Measurements from ENCODE around the gene HSF4.

Gene HSF4

DNA sequence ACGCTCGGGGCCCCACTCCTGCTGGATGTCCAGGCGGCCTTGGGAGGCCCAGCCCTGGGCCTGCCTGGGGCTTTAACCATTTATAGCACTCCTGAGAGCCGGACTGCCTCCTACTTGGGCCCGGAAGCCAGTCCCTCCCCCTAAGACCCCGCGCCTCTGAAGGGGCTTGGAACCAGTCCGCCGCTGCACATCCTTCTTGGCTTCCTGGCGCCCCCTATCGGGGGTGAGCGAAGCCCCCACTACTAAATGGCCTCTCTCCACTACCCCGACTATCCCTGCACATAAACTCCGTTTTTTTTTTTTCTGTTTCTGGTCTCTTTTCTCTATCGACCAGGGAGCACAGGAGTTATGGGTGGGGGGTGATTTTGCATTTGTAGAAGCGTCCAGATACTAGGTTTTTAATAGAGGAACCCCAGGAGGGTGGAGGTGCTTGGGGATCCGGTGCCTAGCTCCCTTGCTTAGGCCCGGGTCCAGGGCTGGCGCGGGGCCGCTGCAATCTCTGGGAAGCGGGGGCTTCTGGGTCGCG, 5.2 kb downstream of the HSF4 start:
- DNase-seq, result peak; percentile 19

DNA sequence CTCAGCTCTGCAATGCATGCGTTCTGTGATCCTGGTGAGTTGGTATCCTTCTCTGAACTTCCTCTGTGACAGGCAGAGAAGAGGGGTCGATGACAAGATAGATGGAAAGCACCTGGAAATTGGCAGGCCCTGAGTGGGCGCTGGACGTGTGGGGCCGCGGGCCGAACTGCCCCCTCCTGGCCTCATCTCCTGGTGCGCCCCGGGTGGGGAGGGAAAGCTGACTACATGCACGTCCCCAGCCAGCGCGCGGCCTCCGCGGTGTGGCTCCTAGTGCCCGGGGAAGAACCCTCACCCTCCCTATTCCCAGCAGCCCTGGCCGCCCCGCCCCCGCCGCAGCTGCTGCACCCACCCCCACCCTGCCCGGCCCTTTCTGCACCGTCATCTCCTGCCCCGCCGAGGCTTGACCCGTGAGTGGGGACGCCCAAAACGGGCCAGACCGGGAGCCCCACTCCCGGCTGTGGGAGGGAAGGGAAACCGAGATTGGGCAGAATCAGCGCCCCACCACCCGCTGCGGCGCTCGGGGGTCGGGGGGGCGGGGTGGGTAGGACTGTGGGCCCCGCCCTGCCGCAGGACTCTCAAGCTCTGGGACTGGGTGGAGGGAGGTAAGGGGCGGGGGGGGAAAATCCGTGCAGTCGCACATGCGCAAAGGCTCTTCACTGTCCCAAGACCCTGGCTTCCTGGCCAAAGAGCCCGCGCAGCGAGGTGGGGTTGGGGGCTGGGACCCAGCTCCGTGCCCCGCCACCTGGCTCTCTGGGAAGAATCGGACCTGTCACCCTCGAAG, 5.8 kb downstream of the HSF4 start, which contains the start of gene NOL3:
Gene NOL3, plus strand, starts transcription at position 371 of the 781 bp plus-strand sequence.
- DNase-seq, result peak; percentile 76

DNA sequence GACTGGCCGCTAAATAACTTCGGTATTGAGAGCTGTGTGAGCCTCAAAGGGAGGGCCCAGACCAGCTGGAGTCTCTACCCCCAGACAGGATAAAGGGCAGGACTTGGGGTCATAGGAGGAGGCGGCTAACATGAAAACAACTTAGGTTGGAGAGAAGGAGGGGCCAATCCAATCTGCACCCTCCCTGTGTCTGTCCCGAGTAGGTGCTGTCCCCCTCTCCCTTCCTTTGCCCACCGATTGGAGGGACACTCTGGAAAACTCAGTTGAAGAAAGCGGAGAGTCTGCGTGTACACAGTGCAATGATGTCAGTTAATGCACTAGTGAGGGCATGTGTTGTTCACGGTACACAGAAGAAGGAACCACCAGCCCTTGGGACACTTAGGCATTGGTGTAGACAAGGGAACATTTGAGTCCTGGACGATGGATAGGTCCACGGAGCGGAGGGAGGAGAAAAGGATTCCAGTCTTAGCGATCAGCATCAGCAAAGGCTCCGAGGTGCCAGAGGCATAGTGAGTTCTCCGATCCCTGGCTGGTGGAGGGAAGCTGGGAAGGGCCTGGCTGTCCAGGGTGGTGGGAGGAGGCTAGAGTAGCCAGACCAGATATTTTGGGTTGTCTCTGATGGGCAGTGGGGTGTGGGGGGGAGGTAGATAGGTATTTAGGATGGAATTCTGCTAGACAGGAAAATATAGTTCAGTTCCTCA, 6.6 kb downstream of the HSF4 start:
- DNase-seq, result no peak

DNA sequence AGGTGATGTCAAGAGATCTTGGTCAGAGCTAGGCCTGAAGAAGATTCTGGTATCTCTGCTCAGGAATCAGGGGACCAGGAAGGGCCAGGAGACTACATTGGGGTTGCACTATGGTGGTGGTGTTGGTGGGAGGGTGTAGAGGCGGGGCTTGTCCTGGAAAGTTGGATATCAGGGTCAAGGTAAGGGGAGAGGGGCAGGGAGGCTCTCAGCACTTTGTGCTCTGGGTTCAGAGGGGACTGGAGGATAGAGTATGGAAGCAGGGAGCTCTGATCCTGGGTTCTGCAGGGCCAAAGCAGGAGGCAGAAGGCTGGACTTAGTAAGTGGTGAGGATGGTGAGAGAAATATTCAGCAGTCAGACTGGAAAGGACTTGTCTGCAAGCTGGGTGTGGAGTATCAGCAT, 8.8 kb downstream of the HSF4 start:
- no peak for DNase-seq

DNA sequence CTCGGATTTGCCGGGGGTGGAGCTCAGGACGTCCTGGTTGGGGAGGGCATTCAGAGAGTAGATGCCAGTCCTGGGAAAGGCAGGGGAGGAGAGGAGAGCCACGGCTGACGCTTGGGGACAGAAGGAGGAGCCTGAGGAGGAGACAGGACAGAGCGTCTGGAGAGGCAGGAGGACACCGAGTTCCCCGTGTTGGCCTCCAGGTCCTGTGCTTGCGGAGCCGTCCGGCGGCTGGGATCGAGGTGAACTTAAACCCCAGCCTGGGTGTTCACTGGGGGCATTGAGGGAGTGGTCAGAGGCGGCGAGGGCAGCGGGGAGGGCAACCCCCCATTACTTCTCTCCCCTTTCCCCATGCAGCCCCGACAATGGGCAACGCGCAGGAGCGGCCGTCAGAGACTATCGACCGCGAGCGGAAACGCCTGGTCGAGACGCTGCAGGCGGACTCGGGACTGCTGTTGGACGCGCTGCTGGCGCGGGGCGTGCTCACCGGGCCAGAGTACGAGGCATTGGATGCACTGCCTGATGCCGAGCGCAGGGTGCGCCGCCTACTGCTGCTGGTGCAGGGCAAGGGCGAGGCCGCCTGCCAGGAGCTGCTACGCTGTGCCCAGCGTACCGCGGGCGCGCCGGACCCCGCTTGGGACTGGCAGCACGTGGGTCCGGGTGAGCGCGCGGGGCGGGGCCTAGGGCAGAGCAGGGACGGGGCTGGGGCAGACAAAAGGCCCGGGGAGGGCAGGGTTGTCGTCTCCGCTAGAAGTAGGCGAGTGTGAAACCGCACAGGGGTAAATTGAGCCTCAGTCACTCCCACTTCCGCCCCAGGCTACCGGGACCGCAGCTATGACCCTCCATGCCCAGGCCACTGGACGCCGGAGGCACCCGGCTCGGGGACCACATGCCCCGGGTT, 9.5 kb downstream of the HSF4 start:
- peak; percentile 77 for DNase-seq

DNA sequence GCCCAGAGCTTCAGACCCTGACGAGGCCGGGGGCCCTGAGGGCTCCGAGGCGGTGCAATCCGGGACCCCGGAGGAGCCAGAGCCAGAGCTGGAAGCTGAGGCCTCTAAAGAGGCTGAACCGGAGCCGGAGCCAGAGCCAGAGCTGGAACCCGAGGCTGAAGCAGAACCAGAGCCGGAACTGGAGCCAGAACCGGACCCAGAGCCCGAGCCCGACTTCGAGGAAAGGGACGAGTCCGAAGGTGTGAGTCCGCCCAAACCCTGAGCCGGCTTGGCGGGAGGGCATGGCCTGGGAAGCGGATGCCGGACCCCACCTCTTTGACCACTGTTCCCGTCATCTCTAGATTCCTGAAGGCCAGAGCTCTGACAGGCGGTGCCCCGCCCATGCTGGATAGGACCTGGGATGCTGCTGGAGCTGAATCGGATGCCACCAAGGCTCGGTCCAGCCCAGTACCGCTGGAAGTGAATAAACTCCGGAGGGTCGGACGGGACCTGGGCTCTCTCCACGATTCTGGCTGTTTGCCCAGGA, 10.2 kb downstream of the HSF4 start:
- no peak for DNase-seq

DNA sequence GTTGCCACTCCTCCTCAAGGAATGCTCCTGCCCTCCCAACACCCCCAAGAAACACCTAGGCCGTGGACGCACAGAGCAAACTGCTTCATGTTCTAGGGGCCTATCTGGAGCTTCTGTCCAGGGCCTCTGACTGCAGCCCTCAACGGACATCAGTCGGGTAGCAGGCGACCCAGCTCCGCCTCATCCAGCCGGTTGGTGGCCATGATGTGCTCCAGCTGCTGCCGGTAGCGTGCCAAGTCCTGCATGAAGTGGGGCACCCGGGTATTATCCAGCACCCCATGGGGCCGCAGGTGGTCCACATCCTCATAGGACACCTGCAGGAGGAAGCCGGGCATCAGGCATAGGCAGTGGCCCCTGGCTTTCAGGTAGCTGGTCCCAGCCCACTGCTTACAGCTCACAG, 12.1 kb downstream of the HSF4 start:
- DNase-seq, result no peak

DNA sequence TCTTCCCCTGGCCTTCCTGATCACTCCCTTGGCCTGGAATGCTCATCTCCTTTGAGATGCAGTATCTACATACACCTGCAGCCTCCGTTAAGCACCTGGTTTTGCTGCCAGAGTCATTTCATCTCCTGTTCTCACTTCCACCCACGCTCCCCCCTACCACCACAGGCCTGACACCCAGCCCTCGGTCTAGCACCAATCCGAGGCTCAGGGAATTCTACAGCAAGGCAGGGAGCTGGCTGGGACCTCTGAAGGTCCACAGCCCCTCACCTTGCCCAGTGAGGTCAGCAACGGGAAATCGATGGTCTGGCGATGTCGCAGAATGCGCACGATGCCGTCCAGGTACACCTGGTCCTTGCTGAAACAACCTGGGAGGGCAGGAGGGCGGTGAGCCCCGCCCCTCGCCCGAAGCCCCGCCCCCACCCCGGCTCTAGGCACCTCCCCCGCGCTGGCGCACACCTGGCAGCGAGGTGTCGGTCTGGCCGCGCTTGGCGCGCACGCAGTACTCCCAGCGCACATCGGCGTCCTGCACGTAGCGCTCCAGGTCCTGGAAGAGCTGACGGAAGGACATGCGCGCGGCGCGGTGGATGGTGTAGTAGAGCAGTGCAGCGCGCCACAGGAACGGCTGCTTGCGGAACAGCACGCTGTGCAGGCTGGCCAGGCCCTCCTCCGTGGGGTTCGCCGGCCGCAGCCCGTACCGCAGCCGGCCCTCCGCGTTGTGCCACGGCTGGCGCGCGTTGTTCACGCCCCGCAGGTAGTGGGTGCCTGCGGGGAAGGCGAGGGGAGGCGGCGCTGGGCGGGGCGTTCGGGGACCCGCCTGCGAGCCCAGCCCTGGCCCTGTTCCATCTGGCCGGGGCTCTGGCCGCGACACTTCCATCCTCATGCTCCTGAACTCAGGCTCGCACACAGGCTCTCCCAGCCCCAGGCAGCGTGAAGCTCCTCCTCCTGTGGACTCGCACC, 13.5 kb downstream of the HSF4 start:
- DNase-seq, result peak; percentile 15

DNA sequence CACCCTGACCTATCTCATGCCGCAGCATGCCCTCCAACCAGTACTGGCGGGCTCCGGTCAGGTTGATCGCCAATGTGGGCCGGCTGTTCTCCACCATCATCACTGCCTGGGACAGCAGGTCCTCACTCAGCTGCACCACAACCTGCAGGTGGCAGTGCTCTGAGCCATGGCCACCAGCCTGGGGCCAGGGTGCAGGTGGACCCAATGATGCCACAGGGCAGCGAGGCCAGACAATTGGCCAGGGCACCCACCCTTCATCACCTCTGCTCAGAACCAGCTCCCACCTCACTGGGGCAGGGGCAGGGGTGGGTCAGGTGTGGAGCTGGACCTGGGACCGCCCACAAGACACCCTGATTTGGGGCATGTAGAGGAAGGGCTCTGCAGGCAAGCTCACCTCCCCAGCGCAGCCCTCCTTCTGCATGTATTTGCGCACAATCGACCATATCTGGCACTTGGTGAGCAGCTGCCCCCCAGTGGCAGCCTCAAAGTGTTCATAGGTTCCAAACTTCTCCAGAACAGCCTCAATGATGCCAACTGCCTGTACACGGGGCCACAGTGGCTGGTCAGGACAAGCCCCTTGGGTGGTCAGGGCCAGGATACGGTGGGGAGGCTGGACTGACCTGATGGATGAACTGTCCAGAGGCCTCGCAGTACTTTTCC, 15.0 kb downstream of the HSF4 start:
- no peak for DNase-seq

DNA sequence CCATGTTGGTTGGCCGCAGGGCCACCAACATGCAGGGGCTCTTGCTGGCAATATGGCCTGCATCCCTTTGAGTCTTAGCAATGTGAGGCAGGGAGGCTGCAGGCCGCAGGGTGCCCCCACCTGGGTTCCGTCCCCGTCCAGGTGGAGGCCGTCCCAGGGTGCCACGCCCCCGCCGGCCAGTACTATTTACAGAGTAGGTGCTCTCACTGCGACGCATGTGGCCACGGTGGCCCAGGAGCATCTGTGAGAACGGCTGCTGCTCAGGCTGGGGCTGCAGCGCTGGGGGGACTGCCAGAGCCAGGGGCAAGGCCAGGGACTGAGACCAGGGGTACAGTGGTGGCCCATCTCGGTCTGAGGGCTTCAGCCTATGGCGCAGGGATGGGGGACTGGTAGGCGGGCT, 15.6 kb downstream of the HSF4 start:
- no peak for DNase-seq

DNA sequence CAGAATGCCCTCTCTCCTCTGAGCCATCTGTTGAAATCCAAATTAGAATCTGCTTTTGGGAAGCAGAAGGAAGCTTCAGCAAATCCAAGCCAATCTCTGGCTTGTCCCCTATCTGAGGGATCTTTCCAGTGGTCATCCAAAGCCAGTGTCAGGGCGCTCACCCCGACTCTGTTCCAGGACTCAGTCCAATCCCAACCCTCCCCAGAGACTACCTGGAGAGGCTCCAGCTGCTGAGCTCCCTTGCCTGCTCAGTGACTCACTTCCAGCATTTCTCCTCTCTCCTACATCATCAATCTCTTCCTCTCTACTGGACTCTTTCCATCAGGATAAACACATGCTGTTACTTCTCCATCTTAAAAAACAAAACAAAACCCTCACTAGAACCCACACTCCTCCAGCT, 16.8 kb downstream of the HSF4 start:
- DNase-seq, result peak; percentile 46

DNA sequence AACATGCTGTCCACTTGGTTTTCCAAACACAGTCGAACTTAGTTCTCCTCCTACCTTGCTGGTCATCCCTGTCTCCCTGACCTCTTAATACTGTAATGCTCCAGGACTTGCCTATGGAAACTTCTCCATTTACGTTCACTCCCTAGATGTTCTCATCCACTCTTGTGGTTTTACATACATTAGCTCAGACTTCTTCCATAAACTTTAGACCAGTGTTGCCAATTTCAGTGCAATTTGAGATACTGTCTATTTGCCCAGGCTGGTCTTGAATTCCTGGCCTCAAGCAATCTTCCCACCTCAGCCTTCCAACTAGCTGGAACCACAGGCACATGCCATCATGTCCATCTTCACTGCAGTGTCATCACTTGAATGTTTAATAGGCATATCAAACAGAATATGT, 17.7 kb downstream of the HSF4 start:
- no peak for DNase-seq

DNA sequence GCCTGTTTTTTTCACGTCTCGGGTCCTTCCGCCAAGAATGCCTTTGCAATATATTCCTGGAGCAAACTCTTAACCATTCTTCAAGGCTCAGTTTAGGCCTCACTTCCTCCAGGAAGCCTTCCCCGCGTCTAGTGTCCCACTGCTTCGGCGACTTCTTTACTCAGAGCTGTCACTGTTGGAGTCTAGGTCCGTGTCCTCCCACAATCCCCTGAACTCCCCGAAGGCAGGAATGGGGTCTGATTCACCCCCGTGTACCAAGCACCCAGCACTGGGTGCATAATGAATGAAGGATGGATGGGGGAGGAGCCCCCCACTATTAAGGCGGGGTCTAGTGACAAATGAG, 18.7 kb downstream of the HSF4 start:
- no peak for DNase-seq

DNA sequence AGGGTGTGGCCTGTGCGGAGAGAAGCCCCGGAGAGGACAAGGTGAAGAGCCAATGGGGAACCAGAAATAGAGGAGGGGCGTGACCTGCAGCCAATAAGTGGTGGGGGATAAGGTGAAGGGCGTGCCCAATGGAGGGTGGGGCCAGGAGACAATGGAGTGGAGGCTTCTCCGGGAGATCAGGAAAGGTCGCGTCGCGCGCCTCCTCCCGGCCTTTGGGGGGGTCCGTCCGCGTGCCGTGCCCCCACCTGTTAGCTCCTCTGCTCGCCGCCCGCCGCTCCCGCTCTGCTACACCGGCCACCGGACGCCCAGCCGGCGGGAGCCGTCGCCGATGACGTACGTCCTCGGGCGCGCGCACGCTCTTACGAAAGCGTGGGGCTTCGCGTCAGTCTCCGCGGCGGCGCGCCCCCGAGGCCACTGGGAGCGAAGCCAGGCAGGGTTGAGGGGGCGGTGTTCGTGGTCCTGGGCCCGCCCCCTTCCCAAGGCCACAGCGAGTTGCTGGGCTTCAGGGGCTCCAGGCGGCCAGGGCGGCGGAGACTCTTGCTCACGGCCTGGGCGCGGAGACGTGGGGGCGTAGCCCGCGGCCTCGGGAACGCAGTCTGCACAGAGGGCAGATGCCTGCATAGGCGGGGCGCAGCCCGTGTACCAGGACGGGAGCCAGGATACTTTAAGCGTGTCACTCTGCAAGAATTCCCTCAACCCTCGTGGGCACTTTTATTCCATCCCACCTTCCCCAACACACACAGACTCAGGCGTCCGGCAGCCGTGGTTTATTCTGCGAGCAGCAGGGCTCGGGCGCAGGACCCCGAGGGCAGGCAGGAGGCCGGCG, 19.3 kb downstream of the HSF4 start, which contains the start of gene MATCAP1:
Gene MATCAP1, minus strand, starts transcription at position 337 of the 826 bp plus-strand sequence. CDS start 3,353 bp downstream, outside the sequence.
- DNase-seq, result peak; percentile 95

DNA sequence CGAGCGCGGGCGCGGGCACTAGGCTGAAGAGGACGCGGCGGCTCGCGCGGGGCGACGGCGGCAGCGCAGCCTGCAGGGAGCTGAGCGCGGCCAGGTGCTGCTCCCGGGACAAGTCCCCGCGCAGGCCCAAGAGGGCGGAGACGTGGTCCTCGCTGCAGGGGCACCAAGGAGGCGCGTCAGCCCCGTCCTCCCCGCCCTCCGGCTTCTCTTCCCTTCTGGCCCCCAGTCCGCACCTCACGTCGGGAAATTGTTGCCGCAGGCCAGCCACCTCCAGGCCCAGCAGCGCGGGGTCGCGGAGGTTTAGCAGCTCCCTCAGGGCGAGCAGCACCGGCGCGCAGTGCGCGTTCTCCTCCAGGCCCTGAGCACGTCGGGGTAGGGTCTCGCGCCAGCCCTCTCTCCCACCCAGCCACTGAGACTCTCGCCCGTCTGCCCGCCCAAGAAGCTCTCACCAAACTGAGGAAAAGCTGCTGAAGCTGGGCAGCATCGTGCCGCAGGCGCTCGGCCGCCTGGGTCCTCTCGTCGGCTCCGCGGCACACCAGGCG, 20.0 kb downstream of the HSF4 start:
- no peak for DNase-seq

DNA sequence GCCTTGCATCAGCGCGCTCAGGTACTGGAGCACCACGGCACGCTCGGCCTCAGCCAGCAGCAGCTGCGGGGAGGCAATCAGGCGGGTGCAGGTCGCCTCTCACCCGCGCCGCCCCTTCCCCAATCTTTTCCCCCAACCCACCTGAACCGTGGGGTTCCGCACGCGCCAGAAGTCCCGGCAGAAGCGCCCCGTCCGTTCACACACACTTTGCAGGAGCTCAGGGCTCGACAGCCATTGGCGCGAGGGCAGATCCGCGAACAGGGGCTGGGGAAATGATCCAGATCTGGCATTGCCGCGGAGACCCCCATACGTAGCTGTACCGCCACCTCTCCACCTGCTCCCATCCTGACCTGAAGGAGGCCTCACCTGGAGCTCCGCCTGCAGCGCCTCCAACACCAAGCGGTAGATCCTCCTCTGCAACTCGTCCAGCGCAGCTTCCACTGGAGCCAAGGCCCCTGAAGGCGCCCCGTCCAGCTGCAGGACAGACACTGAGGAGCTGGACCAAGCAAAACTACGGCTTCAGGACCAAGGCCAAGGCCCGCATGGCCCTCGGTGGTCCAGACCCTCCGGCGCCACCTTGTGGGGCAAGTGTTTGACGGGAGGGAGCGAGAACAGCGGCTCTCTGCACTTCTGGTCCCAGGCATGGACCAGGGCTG, 20.6 kb downstream of the HSF4 start:
- DNase-seq, result peak; percentile 58

DNA sequence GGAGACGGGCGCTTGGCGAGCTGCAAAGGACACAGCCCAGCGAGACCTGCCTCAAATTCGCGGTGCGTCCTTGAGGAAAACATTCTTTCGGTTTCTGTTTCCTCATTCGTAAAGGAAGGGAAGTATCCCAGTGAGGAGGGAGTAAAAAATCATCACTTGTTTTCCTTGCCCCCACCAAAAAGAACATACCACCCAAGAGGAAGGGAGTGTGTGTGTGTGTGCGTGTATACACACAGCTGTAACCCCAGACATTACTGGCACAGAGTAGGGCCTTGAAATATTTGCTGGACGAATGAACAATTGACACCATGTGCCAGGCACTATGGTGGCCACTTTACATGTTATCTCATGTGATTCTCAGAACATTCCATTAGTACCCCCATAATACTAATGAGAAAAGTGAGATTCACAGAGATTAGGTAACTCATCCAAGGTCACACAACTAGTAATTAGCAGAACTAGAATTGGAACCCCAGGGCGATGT, 21.1 kb downstream of the HSF4 start:
- DNase-seq, result no peak

DNA sequence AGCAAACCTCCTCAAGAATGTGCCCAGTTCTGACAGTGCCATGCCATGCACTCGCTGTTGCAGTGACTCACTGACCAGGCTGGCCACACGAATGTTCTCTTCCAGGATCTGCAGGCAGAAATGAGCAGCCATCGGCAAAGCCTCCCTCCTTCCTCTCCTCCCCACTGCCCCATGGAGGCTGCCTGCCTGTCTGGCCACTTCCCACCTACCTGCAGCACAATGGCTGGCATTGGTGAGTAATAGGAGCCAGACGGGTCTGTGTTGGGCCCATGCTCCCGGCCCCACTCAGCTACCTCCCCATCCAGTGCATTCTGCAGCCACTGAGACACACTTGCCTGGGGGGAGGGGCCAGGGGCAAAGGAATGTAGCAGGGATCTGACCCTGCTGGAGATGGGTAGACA, 22.0 kb downstream of the HSF4 start:
- DNase-seq, result peak; percentile 80
